Astrocyte (in vitro differentiated cells and primary cell): ENCODE measurements around the gene EPC2. TPM values are rescaled to one million over a fixed set of nuclear protein-coding genes. Genes with fewer than 3 reads are reported as not detected.

Source experiments
- DNase-seq: peaks from one replicate; pipeline ENCODE4 v3.0.0-alpha.2; 2010; ENCODE audit warnings: low read depth
- FAIRE-seq: peaks from 2 replicates; lab custom pipeline; 2011; peaks lifted over from hg19 to GRCh38; lab: Jason Lieb, UNC
- H2AFZ ChIP-seq: 2 replicates; pipeline ENCODE4 v1.6.0; 2012; ENCODE audit warnings: low read depth, low read length, inconsistent platforms
- H3K27ac ChIP-seq: 2 replicates; pipeline ENCODE4 v1.5.1; 2011; ENCODE audit warnings: low read depth, low read length, inconsistent platforms
- H3K27me3 ChIP-seq: 2 replicates; pipeline ENCODE4 v1.6.0; 2011; ENCODE audit warnings: low read length, inconsistent platforms; ENCODE audit not compliant: insufficient read depth
- H3K36me3 ChIP-seq: 2 replicates; pipeline ENCODE4 v1.5.1; 2011; ENCODE audit warnings: low read length, inconsistent platforms; ENCODE audit not compliant: insufficient read depth
- H3K4me1 ChIP-seq: 2 replicates; pipeline ENCODE4 v1.5.1; 2011; ENCODE audit warnings: low read length, inconsistent platforms; ENCODE audit not compliant: insufficient read depth
- H3K4me2 ChIP-seq: 2 replicates; pipeline ENCODE4 v1.6.0; 2012; ENCODE audit warnings: low read length, inconsistent platforms
- H3K4me3 ChIP-seq: 2 replicates; pipeline ENCODE4 v1.5.1; 2011; ENCODE audit warnings: low read depth, mild to moderate bottlenecking, low read length, inconsistent platforms; ENCODE audit not compliant: insufficient read depth
- H3K79me2 ChIP-seq: 2 replicates; pipeline ENCODE4 v1.6.0; 2012; ENCODE audit warnings: mild to moderate bottlenecking, low read length, inconsistent platforms; ENCODE audit not compliant: insufficient read depth
- H3K9ac ChIP-seq: 2 replicates; pipeline ENCODE4 v1.6.0; 2012; ENCODE audit warnings: mild to moderate bottlenecking, low read length, inconsistent platforms
- H3K9me3 ChIP-seq: 2 replicates; pipeline ENCODE4 v1.5.1; 2012; ENCODE audit warnings: low read depth, mild to moderate bottlenecking, low read length, inconsistent platforms; ENCODE audit not compliant: insufficient read depth
- H4K20me1 ChIP-seq: 2 replicates; pipeline ENCODE4 v1.6.0; 2012; ENCODE audit warnings: low read length, inconsistent platforms; ENCODE audit not compliant: insufficient read depth
- H3K27ac Mint-ChIP-seq: one replicate; pipeline ENCODE4 v1.8.0; 2021; ENCODE audit warnings: mild to moderate bottlenecking, mixed read lengths; ENCODE audit not compliant: unreplicated experiment
- H3K27me3 Mint-ChIP-seq: one replicate; pipeline ENCODE4 v1.8.0; 2021; ENCODE audit warnings: low read depth, mixed read lengths; ENCODE audit not compliant: unreplicated experiment
- H3K36me3 Mint-ChIP-seq: one replicate; pipeline ENCODE4 v1.8.0; 2021; ENCODE audit warnings: low read depth, mixed read lengths; ENCODE audit not compliant: unreplicated experiment
- H3K4me1 Mint-ChIP-seq: one replicate; pipeline ENCODE4 v1.8.0; 2021; ENCODE audit warnings: low read depth, mixed read lengths; ENCODE audit not compliant: unreplicated experiment
- H3K4me3 Mint-ChIP-seq: one replicate; pipeline ENCODE4 v1.8.0; 2021; ENCODE audit warnings: mild to moderate bottlenecking, moderate library complexity, mixed read lengths; ENCODE audit not compliant: unreplicated experiment
- H3K9me3 Mint-ChIP-seq: one replicate; pipeline ENCODE4 v1.8.0; 2021; ENCODE audit warnings: mild to moderate bottlenecking, mixed read lengths; ENCODE audit not compliant: unreplicated experiment
- EZH2 ChIP-seq: IDR thresholded peaks from 2 replicates; pipeline ENCODE4 v1.6.1; 2012; ENCODE audit warnings: mild to moderate bottlenecking, low read length, inconsistent platforms; ENCODE audit not compliant: insufficient read depth
- total RNA-seq: library from RNA; stranded (reverse); gene quantifications from 2 replicates; pipeline ENCODE4 v1.2.1, GENCODE V29; 2021
- TF ChIP-seq, protein P1 (sequence below): IDR thresholded peaks from 2 replicates; pipeline ENCODE4 v1.5.1; 2011; ENCODE audit warnings: low read depth, mild to moderate bottlenecking, inconsistent platforms, low read length, moderate library complexity; ENCODE audit not compliant: insufficient read depth

EPC2 gene
- total RNA-seq, 1 donor from 2014 or later = 24.8 TPM

DNA sequence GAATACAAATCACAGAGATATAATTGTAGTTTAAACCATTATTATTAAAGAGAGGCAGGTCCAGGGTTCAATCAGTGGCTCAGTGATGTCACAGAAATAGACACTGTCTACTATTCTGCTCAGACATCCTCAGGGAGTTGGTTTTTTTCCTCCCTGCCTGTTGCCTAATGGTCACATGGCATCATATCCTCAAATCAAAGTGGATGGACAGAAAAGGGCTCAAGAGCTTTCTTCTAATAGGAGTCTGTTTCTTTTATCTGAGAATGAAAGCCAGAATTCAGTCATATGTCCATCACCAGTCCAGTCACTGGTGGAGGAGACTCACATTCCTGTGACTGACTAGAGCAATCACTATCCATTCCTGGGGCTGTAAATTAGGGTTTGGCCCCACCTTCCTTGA lies 27.9 kb upstream of the EPC2 start:
- Mint-ChIP-seq H3K9me3 (no peaks in the 10 kb centered on the region), H3K4me3 (no peak overlapping the region), H3K27me3 (no peaks in the 10 kb centered on the region), H3K27ac (no peak overlapping the region), H3K4me1 (peaks cover 22% of the 10 kb centered on the region), H3K36me3 (no peaks in the 10 kb centered on the region)
- DNase-seq (no peak), FAIRE-seq (no peak)
- Histone ChIP-seq H3K4me1 (peaks cover 9% of the 10 kb centered on the region), H3K36me3 (no peaks in the 10 kb centered on the region), H3K27me3 (no peaks in the 10 kb centered on the region), H3K4me2 (no peak overlapping the region), H3K27ac (no peak overlapping the region), H3K79me2 (no peaks in the 10 kb centered on the region), H4K20me1 (no peaks in the 10 kb centered on the region), H3K9me3 (no peaks in the 10 kb centered on the region), H2AFZ (no peak overlapping the region), H3K4me3 (no peak overlapping the region), H3K9ac (no peak overlapping the region)
- TF ChIP-seq, protein P1, sequence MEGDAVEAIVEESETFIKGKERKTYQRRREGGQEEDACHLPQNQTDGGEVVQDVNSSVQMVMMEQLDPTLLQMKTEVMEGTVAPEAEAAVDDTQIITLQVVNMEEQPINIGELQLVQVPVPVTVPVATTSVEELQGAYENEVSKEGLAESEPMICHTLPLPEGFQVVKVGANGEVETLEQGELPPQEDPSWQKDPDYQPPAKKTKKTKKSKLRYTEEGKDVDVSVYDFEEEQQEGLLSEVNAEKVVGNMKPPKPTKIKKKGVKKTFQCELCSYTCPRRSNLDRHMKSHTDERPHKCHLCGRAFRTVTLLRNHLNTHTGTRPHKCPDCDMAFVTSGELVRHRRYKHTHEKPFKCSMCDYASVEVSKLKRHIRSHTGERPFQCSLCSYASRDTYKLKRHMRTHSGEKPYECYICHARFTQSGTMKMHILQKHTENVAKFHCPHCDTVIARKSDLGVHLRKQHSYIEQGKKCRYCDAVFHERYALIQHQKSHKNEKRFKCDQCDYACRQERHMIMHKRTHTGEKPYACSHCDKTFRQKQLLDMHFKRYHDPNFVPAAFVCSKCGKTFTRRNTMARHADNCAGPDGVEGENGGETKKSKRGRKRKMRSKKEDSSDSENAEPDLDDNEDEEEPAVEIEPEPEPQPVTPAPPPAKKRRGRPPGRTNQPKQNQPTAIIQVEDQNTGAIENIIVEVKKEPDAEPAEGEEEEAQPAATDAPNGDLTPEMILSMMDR = no peak
- no peak for TF ChIP-seq EZH2

DNA sequence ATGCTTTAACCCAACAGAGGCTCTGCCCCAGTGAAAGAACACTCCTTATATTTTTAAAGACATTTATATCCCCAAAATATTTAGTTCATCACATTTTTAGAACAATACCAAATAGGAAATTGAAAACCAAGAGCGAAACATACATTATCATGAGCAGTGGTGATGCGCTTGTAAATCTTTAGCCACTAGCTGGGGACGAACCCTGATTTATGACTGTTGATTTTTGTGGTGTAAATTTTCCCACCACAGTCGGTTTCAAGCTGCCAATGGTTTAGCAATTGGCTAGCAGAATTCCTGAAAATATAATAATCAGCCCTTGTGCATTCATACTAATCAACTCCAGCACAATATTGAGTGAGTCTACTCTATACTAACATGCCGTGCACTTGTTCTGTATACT lies 27.3 kb upstream of the EPC2 start:
- peaks cover 9% of the 10 kb centered on the region for H3K4me1 ChIP-seq
- H3K4me3 ChIP-seq = no peak overlapping the region
- Mint-ChIP-seq H3K36me3 (no peaks in the 10 kb centered on the region), H3K27ac (no peak overlapping the region), H3K9me3 (no peaks in the 10 kb centered on the region), H3K4me3 (no peak overlapping the region), H3K27me3 (no peaks in the 10 kb centered on the region), H3K4me1 (peaks cover 22% of the 10 kb centered on the region)
- H3K27me3 ChIP-seq = no peaks in the 10 kb centered on the region
- H3K27ac ChIP-seq = no peak overlapping the region
- H3K36me3 ChIP-seq = no peaks in the 10 kb centered on the region
- DNase-seq (no peak), FAIRE-seq (no peak)
- H3K79me2 ChIP-seq = no peaks in the 10 kb centered on the region
- H3K4me2 ChIP-seq = no peak overlapping the region
- H3K9ac ChIP-seq = no peak overlapping the region
- no peak overlapping the region for H2AFZ ChIP-seq
- no peaks in the 10 kb centered on the region for H4K20me1 ChIP-seq
- no peaks in the 10 kb centered on the region for H3K9me3 ChIP-seq
- TF ChIP-seq EZH2 = no peak
- TF ChIP-seq, protein P1 = no peak

DNA sequence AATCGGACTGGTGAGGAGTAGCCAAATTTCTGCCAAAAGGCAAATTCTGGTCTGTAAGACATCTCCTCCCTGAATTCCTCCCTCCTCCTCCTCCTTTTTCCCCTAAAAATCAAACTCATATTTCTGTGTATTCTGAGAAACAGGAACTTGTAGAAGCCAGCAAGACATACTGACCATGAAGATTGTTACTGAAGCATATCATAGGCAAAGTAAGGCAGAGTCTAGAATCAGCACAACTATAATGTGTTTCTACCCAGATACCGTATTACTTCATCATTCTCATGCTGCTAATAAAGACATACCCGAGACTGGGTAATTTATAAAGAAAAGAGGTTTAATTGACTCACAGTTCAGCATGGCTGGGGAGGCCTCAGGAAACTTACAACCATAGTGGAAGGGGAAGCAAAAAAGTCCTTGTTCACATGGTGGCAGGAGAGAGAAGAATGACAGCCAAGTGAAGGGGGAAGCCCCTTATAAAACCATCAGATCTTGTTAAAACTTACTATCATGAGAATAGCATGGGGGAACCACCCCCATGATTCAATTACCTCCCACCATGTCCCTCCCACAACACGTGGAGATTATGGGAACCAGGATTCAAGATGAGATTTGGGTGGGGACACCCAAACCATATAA lies 24.9 kb upstream of the EPC2 start:
- DNase-seq (no peak), FAIRE-seq (no peak)
- Histone ChIP-seq H3K4me3 (no peak overlapping the region), H4K20me1 (no peaks in the 10 kb centered on the region), H2AFZ (no peak overlapping the region), H3K4me1 (no peaks in the 10 kb centered on the region), H3K9me3 (no peaks in the 10 kb centered on the region), H3K36me3 (no peaks in the 10 kb centered on the region), H3K4me2 (no peak overlapping the region), H3K27ac (no peak overlapping the region), H3K9ac (no peak overlapping the region), H3K27me3 (no peaks in the 10 kb centered on the region), H3K79me2 (no peaks in the 10 kb centered on the region)
- no peaks in the 10 kb centered on the region for H3K27me3 Mint-ChIP-seq
- no peaks in the 10 kb centered on the region for H3K36me3 Mint-ChIP-seq
- H3K27ac Mint-ChIP-seq = no peak overlapping the region
- H3K4me3 Mint-ChIP-seq = no peak overlapping the region
- no peaks in the 10 kb centered on the region for H3K9me3 Mint-ChIP-seq
- peaks cover 12% of the 10 kb centered on the region for H3K4me1 Mint-ChIP-seq
- no peak for TF ChIP-seq EZH2
- TF ChIP-seq, protein P1 = no peak
